GM19351 (cell line): ENCODE data around the gene GALNT9.
"Not testable (repeated sequence)": the region's sequence is repeated elsewhere in the genome, so short reads cannot be mapped to it uniquely, and the experiment has no call there.

Experiments
- ATAC-seq: cut with Tn5 transposase; IDR thresholded peaks from one replicate; pipeline ENCODE4 v1.9.1; 2021; ENCODE audit warnings: mild to moderate bottlenecking, moderate library complexity; ENCODE audit not compliant: unreplicated experiment

Gene GALNT9

GRCh38 chr12:132314516-132315233, 14.7 kb downstream of the GALNT9 start:
- no peak for ATAC-seq

GRCh38 chr12:132314035-132314434, 15.4 kb downstream of the GALNT9 start:
- no peak for ATAC-seq

- ATAC-seq = no peak
Measured at GRCh38 chr12:132313182-132313581, 16.2 kb downstream of the GALNT9 start.

GRCh38 chr12:132312516-132312915, 16.9 kb downstream of the GALNT9 start:
- ATAC-seq = no peak

- ATAC-seq = no peak
Measured at GRCh38 chr12:132311201-132311915, 18.0 kb downstream of the GALNT9 start.

GRCh38 chr12:132310181-132311040, 19.0 kb downstream of the GALNT9 start:
- ATAC-seq = no peak

- ATAC-seq = no peak
Measured at GRCh38 chr12:132309596-132310086, 19.7 kb downstream of the GALNT9 start.

GRCh38 chr12:132308853-132309595, 20.4 kb downstream of the GALNT9 start:
- ATAC-seq = no peak

- no peak for ATAC-seq
Measured at GRCh38 chr12:132307976-132308852, 21.2 kb downstream of the GALNT9 start.

GRCh38 chr12:132306885-132307191, 22.6 kb downstream of the GALNT9 start:
- ATAC-seq = no peak

GRCh38 chr12:132305991-132306884, 23.2 kb downstream of the GALNT9 start:
- ATAC-seq = no peak

- no peak for ATAC-seq
Measured at GRCh38 chr12:132305560-132305966, 23.8 kb downstream of the GALNT9 start.

GRCh38 chr12:132304866-132305265, 24.5 kb downstream of the GALNT9 start:
- ATAC-seq = not testable (repeated sequence)

GRCh38 chr12:132303853-132304373, 25.5 kb downstream of the GALNT9 start:
- ATAC-seq = not testable (repeated sequence)

GRCh38 chr12:132302466-132303358, 26.7 kb downstream of the GALNT9 start:
- ATAC-seq = no peak

- ATAC-seq = no peak
Measured at GRCh38 chr12:132300789-132301722, 28.3 kb downstream of the GALNT9 start.
